ENCODE data around the gene C2CD2. TPM values are rescaled to one million over a fixed set of nuclear protein-coding genes. Genes with fewer than 3 reads are reported as not detected.

Gene C2CD2
- total RNA-seq, 1 donor from 2014 or later: 5.3 TPM

GRCh38 chr21:41850085-41850484 is 103.7 kb downstream of the C2CD2 start:
- intact Hi-C loops (cut with micrococcal nuclease): no loop called here

- intact Hi-C loops (cut with micrococcal nuclease): no loop called here
Measured at GRCh38 chr21:41848958-41849580, 104.7 kb downstream of the C2CD2 start.

- intact Hi-C loops (cut with micrococcal nuclease): no loop called here
Measured at GRCh38 chr21:41848533-41848932, 105.3 kb downstream of the C2CD2 start.

GRCh38 chr21:41847066-41847804 is 106.6 kb downstream of the C2CD2 start:
- intact Hi-C loops (cut with micrococcal nuclease): no loop called here

- intact Hi-C loops (cut with micrococcal nuclease): no loop called here
Measured at GRCh38 chr21:41846536-41846935, 107.3 kb downstream of the C2CD2 start.

- intact Hi-C loops (cut with micrococcal nuclease): no loop called here
Measured at GRCh38 chr21:41846033-41846317, 107.8 kb downstream of the C2CD2 start.

- intact Hi-C loops (cut with micrococcal nuclease): no loop called here
Measured at GRCh38 chr21:41845310-41846032, 108.3 kb downstream of the C2CD2 start.

- intact Hi-C loops (cut with micrococcal nuclease): no loop called here
Measured at GRCh38 chr21:41843584-41843983, 110.2 kb downstream of the C2CD2 start.

- intact Hi-C loops (cut with micrococcal nuclease): no loop called here
Measured at GRCh38 chr21:41840880-41841279, 112.9 kb downstream of the C2CD2 start.

- intact Hi-C loops (cut with micrococcal nuclease): no loop called here
Measured at GRCh38 chr21:41839387-41840000, 114.3 kb downstream of the C2CD2 start.

- intact Hi-C loops (cut with micrococcal nuclease): no loop called here
Measured at GRCh38 chr21:41837756-41838297, 116.0 kb downstream of the C2CD2 start.

GRCh38 chr21:41836166-41837015 is 117.4 kb downstream of the C2CD2 start:
- intact Hi-C loops (cut with micrococcal nuclease): no loop called here

- intact Hi-C loops (cut with micrococcal nuclease): no loop called here
Measured at GRCh38 chr21:41835711-41836154, 118.1 kb downstream of the C2CD2 start.

Other genes with a start within 250 kb of the C2CD2 start
- not detected in 2 replicates for gene RIPK4, start 187.0 kb downstream of the C2CD2 start, total RNA-seq
- gene PRDM15, start 74.7 kb downstream of the C2CD2 start, total RNA-seq: 11.8 and 14.9 TPM in 2 replicates
- 16.3 and 19.2 TPM in 2 replicates for gene ZBTB21, start 56.3 kb upstream of the C2CD2 start, total RNA-seq
- 0.09 TPM in 2 replicates for gene UMODL1, start 117.3 kb upstream of the C2CD2 start, total RNA-seq

Data from T-helper 2 cell treated with Interferon-gamma antibody and Interleukin-4, amounts not matched to agents 100 ng/mL and 5 ng/mL, for 36 hours (primary cell).